Kidney epithelial cell (primary cell): ENCODE measurements around the gene IER5. TPM values are rescaled to one million over a fixed set of nuclear protein-coding genes. Genes with fewer than 3 reads are reported as not detected.

Experiments used
- DNase-seq: peaks from one replicate; pipeline ENCODE4 v3.0.0-alpha.2; 2010; ENCODE audit warnings: low read depth
- H3K27me3 ChIP-seq: 2 replicates; pipeline ENCODE4 v1.6.0; 2011; ENCODE audit warnings: low read length; ENCODE audit not compliant: control insufficient read depth, insufficient read depth
- H3K36me3 ChIP-seq: 2 replicates; pipeline ENCODE4 v1.5.1; 2011; ENCODE audit warnings: low read length; ENCODE audit not compliant: control insufficient read depth, insufficient read depth
- H3K4me3 ChIP-seq: 2 replicates; pipeline ENCODE4 v1.5.1; 2011; ENCODE audit warnings: low read depth, mild to moderate bottlenecking, control low read depth, low read length
- total RNA-seq: library from RNA; depleted of rRNA; stranded (reverse); fragments of >200 nt; gene quantifications from 2 replicates; pipeline ENCODE4 v1.2.3, GENCODE V29; 2015
- TF ChIP-seq, protein P1 (sequence below): IDR thresholded peaks from 2 replicates; pipeline ENCODE4 v1.5.1; 2011; ENCODE audit warnings: mild to moderate bottlenecking, moderate library complexity, low read length, control low read depth, inconsistent platforms; ENCODE audit not compliant: insufficient read depth, poor library complexity, severe bottlenecking

IER5 gene
- total RNA-seq, 1 donor from 2014 or later: 21.9 TPM

- DNase-seq: no peak
- Histone ChIP-seq H3K36me3 (no peaks in the 10 kb centered on the region), H3K27me3 (no peaks in the 10 kb centered on the region), H3K4me3 (peak overlapping the region; percentile 66)
- TF ChIP-seq, protein P1, sequence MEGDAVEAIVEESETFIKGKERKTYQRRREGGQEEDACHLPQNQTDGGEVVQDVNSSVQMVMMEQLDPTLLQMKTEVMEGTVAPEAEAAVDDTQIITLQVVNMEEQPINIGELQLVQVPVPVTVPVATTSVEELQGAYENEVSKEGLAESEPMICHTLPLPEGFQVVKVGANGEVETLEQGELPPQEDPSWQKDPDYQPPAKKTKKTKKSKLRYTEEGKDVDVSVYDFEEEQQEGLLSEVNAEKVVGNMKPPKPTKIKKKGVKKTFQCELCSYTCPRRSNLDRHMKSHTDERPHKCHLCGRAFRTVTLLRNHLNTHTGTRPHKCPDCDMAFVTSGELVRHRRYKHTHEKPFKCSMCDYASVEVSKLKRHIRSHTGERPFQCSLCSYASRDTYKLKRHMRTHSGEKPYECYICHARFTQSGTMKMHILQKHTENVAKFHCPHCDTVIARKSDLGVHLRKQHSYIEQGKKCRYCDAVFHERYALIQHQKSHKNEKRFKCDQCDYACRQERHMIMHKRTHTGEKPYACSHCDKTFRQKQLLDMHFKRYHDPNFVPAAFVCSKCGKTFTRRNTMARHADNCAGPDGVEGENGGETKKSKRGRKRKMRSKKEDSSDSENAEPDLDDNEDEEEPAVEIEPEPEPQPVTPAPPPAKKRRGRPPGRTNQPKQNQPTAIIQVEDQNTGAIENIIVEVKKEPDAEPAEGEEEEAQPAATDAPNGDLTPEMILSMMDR: no peak
These were observed 16.9 kb downstream of the IER5 start for GRCh38 chr1:181105134-181106021.

DNA sequence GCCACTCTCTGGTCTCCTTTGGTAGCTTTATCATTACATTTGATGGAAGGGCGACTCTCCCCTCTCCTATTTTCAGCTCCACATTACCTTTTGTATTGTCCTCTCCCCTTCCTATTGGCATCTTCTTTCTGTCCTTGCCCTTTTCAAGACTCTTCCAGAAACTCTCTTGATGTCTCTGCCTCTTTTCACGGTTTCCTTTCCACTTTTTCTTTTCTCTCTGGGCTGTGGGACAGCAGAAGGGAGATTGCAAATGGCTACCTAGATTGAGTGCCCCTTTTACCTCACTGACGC lies 17.5 kb downstream of the IER5 start:
- Histone ChIP-seq H3K36me3 (no peaks in the 10 kb centered on the region), H3K27me3 (no peaks in the 10 kb centered on the region), H3K4me3 (no peak overlapping the region)
- no peak for DNase-seq
- TF ChIP-seq, protein P1: no peak

- no peak overlapping the region for H3K4me3 ChIP-seq
- no peaks in the 10 kb centered on the region for H3K36me3 ChIP-seq
- TF ChIP-seq, protein P1: no peak
- H3K27me3 ChIP-seq: no peaks in the 10 kb centered on the region
- DNase-seq: no peak
These were observed 18.0 kb downstream of the IER5 start for GRCh38 chr1:181106479-181106878.

DNA sequence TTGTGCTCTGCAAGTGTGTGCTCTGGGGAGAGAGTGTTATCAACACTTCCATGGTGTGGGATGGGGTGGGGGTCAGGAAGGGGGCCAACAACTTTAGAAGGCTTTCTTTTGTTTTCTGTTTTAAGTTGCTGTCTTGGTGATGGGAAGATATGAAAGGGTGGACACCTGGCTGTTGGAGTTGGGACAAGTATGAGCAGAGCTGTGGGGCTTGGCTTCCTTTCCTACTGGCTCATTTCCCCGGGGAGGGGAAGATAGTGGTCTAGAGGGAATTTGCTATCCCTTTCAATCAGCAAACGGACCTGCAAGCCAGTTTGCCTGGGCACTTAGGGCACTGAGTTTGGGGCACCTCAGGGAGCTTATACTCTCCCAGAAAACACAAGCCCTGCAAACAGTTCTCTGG lies 19.2 kb downstream of the IER5 start:
- TF ChIP-seq, protein P1: no peak
- no peaks in the 10 kb centered on the region for H3K36me3 ChIP-seq

GRCh38 chr1:181108304-181108867 lies 19.9 kb downstream of the IER5 start:
- TF ChIP-seq, protein P1: no peak
- no peak for DNase-seq
- no peak overlapping the region for H3K4me3 ChIP-seq
- H3K27me3 ChIP-seq: no peaks in the 10 kb centered on the region
- H3K36me3 ChIP-seq: no peaks in the 10 kb centered on the region

More for the DNA sequence above, 19.2 kb downstream of the IER5 start:
- no peak for DNase-seq
- H3K4me3 ChIP-seq: no peak overlapping the region
- no peaks in the 10 kb centered on the region for H3K27me3 ChIP-seq
